RCC 7860 (cell line): ENCODE measurements around the gene RNF14.
"Not testable (repeated sequence)": the region's sequence is repeated elsewhere in the genome, so short reads cannot be mapped to it uniquely, and the experiment has no call there.

ENCODE experiments used
- DNase-seq: peaks from one replicate; pipeline ENCODE4 v3.0.0-alpha.2; 2015; ENCODE audit warnings: low spot score
- FAIRE-seq: peaks from 2 replicates; lab custom pipeline; 2012; peaks lifted over from hg19 to GRCh38; lab: Jason Lieb, UNC

RNF14 gene

DNA sequence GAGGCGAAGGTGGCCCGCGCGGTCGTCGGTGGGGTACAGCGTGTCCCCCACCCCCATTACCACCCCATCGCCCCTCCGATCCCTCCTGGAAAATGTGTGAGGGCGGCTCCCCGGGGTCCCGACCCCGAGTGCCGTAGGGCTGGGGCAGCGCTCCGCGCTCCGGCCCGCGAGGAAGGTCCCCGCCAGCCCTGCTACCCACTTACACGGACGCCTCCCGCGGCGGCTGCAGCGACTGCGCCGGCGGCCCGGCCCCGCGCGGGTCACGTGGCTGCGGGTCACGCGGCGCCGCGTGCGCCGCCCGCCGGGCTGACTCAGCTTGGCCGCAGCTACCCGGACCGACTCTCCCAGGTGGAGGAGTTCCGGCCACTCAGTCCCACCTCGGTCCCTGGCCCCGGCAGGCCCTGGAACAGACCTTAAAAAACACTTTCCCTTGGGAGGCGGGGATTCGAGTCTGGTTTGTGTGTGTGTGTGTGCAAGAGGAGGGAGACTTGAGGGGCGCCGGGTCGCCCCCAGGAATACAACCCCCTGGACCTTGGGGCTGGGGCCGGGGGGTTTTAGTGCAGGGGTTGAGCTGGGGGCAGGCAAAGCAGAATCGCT is 44.0 kb downstream of the RNF14 start, which contains the start of gene GNPDA1:
Gene GNPDA1, minus strand, starts transcription at position 236 of the 597 bp plus-strand sequence. CDS start 992 bp downstream, outside the sequence.
- peak; percentile 61 for DNase-seq
- no peak for FAIRE-seq

DNA sequence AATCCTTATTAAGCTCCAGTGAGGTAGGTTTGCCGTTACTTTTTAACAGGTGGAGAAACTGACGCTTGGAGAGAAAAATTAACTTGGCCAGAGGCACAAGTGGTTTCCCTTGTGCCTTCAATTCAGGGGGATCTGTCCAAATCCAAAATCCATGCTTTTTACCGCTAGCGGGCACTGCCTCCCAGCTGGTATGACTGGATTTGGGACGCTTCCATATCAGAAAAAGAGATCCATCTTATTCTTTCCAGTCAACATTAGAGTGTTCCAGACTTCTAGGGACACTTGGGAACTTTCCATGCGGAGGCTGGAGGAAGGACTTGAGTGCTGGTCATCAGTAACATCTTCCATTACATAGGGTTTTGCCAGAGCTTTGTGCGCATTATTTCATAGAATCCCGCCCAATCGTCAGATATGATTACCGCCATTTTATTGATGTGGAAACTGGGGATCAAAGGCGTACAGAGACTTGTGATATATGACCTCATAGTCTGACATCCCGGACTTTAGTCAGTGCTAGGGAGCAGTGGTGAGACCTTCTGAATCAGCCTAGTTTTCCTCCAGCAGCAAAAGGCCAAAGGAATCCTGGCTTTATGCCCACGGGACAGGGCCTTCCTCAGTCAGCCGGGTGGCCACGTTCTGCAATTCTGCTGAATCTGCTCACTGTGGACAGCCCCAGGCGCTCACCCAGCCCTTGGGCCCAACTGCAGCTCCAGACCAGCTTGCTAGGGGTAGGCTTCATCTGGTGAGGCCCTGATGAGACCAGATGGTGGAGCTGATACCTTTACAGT is 45.0 kb downstream of the RNF14 start:
- DNase-seq (peak; percentile 74), FAIRE-seq (peak; percentile 39)

- FAIRE-seq (peak; percentile 69), DNase-seq (peak; percentile 71)
Observed at GRCh38 chr5:142014911-142015584, 46.1 kb downstream of the RNF14 start.

GRCh38 chr5:142015781-142016533 is 47.1 kb downstream of the RNF14 start:
- FAIRE-seq (peak; percentile 93), DNase-seq (peak; percentile 91)

DNA sequence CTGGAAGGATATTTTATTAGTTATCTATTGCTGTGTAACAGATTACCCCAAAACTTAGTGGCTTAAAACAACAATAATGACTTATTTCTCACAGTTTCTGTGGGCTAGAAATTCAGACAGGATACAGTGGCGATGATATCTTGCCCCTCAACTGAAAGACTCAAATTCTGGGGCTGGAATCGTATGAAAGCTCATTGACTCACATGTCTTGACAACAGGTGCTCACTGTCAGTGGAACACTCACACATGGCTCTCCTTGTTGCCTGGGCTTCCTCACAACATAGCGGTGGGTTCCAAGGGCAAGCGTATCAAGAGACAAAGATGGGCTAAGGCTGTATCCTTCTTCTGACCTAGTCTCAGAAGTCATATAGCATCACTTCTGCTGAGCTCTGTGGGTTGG is 47.7 kb downstream of the RNF14 start:
- no peak for FAIRE-seq
- DNase-seq: no peak

DNA sequence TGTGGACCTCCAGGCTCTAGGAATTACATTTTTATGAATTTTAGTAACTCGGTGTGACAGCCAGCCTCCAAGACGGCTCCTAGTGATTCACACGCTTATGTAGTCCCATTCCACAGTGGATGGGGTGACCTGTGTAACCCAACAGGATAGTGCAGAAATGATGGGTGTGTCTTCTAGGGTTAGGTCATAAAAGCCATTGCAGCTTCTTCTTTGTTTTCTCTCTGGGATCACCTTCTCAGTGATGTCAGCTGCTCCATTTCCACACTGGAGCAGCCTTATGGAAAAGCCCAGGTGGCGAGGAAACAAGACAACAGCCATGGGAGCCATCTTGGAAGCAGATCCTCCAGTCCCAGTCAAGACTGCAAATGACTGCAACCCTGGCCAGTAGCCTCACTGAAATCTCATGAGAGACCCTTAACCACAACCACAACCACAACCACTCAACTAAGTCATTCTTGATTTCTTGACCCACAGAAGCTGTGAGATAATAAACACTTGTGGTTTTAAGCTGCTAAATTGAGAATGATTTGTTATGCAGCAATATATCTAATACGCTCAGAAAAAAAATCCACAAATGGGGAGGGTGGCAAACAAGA is 49.0 kb downstream of the RNF14 start:
- peak; percentile 50 for FAIRE-seq
- peak; percentile 18 for DNase-seq

DNA sequence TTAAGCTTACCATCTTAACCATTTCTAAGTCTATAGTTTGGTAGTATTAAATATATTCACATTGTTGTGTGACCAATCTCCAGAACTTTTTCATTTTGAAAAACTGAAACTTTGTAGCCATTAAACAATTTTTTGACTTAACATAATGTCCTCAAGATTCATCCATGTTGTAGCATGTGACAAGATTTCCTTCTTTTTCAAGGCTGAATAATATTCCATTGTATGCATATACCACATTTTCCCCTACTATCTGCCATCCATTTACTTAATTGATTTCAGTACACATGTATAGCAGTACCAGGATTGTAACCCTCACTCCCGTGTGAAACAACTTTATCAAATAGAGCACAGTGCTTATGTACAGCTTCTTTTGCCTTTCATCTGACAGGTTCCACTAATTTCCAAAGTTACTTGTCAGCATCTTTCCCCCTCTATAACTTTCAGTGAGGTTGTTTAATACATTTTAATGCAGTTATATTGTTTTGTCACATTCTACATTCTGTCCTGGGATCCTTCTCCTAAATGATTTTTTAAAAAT is 51.3 kb downstream of the RNF14 start:
- FAIRE-seq (no peak), DNase-seq (no peak)

DNA sequence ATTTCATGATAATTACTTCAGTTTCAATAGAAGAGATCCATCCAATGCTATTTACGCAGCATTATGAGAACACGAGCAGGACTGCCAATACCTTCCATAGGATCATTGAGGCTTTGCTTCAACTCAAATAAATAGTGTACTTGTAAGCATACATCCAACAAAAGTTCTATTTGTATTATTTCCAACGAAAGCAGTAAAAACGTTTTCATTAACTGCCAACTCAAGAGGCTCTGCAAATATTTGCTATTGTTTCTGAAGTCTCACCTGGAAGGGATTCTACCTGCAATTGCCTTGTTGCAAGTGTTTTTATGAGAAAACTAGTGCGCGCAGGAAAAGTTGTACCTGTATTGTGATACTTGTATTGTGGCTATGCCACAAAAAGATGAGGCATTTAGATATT is 54.9 kb downstream of the RNF14 start:
- FAIRE-seq (no peak), DNase-seq (no peak)

- FAIRE-seq (no peak), DNase-seq (peak; percentile 16)
Observed at GRCh38 chr5:142024771-142025304, 55.9 kb downstream of the RNF14 start.

DNA sequence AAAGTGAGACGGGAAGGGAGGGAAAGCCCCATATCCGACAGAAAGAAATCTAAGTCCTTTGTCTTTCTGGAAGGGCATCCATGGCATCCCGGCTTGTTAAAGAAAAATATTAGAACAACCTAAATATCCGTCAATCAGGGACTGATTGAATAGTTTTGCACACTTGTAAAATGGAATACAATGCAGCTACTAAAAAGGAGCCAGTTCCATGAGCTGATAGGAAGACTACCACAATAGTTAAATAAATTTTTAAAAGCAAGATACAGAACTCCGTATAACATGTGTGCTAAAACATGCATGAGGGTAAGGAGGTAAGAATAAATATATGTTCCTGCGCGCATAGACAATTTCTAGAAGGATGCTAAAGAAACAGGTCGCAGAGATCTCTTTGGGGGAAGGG is 56.7 kb downstream of the RNF14 start:
- DNase-seq (no peak), FAIRE-seq (no peak)

GRCh38 chr5:142032150-142032549 is 63.2 kb downstream of the RNF14 start:
- DNase-seq: no peak
- no peak for FAIRE-seq

DNA sequence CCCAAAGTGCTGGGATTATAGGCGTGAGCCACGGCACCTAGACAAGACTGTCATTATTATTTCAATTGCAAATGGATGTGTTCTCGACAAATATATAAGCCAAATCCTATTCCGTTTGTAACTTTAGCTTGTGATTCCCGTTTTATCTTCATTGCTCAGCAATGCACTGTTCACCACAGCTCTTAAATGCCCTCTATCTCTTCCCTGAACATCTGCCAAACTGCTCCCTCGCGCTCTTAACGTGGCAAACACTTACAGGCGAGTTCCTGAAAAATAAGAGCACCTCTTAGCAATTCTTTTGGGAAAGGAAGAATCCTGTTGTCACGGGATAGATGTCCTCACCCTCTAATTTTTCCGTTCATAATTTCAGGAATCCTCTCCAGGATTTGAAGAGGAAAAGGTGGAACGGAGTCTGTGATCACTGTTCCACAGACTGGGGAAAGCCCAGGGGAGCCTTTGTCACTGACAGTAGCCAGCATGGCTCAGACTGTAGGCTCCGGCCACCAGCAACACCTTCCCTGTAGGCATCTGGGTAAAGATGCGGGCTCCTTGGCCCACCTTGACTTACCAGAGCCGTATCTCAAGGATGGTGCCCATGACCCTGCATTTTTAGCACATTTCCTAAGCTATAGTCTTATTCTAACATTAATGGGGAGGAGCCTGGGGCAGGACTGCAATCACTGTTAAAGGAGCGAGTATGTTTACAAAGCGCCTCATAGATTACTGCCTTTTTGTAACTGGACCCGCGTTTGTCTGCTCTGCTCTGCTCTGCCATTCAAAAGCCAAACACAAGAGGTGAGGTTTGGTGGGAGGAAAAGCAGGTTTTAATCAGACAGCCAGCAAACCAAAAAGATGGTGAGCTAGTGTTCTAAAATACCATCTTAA is 64.1 kb downstream of the RNF14 start:
- DNase-seq (no peak), FAIRE-seq (no peak)

DNA sequence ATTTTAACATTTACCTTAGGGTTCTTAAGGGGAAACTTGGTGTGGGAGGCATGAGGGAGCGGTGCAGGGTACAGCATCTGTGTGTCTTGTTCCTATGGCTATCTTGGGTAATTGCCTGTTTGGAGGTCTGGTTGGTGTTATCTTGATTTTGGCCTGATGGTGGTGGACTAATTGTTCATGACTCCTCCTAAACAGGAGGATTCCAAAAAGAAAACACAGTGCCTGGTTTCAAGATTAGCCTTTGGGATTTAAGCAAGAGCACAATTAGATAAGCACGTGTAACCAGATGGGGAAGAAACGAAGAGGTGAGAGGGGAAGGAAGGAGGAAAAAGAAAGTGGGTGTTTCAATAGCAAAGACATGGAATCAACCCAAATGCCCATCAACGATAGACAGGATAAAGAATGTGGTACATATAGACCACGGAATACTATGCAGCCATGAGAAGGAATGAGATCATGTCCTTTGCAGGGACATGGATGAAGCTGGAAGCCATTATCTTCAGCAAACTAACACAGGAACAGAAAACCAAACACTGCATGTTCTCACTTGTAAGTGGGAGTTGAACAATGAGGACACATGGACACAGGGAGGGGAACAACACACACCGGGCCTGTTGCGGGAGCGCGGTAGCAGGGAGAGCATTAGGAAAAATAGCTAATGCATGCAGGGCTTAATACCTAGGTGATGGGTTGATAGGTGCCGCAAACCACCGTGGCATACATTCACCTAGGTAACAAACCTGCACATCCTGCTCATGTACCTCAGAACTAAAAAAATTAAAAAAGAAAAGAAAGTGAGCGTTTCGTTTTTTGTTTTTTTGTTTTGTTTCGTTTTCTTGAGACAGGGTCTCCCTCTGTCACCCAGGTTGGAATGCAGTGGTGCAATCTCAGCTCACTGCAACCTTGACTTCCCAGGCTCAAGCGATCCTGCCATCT is 65.0 kb downstream of the RNF14 start:
- FAIRE-seq, DNase-seq: not testable (repeated sequence)

DNA sequence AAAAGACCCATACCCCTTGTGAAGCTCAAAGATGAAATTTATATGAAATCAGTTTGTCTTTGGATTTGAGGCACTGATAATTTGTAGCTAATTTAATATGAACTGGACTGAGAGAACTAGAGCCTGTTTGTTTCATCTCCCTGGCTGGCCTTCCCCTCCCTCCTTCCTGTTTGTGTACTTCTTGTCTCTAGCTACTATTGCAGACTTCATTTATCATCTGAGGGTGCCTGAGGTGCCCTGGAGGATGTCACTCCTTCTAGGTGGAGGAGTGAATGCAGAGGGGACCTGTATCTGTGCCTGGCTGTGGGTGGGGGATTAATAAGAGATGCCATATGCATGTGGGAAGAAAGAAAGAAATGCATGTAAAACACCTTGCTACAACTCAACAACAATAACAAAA is 66.1 kb downstream of the RNF14 start:
- DNase-seq: no peak
- FAIRE-seq: no peak

GRCh38 chr5:142036918-142037317 is 68.0 kb downstream of the RNF14 start:
- FAIRE-seq: no peak
- DNase-seq: no peak

DNA sequence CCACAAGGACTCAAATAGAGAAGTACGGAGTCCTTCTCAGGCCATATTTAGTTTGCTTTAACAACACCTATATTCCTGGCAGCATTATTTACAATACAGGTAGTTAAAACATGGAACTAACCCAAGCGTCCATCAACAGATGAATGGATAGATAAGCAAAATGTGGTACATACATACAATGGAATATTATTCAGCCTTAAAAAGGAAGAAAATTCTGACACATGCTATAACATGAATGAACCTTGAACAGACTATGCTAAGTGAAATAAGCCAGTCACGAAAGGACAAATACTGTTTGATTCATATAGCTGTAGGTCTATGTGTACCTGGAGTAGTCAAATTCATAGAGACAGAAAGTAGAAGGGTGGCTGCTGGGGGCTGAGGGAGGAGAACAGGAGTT is 68.7 kb downstream of the RNF14 start:
- DNase-seq, FAIRE-seq: not testable (repeated sequence)

GRCh38 chr5:142038735-142039134 is 69.8 kb downstream of the RNF14 start:
- no peak for FAIRE-seq
- DNase-seq: no peak
